Measurements from ENCODE around the gene GPR160. TPM values are rescaled to one million over a fixed set of nuclear protein-coding genes. Genes with fewer than 3 reads are reported as not detected.

GPR160 gene
- total and polyA plus RNA-seq, 10 of the 15 experiments (the other 5 are each of a cell fraction or from before 2014, with no cell fraction given): 1.2 to 57.7 (median 30.9) TPM

- TF ChIP-seq PRDM15 (CRISPR knock-in tag; IDR thresholded peaks at IDR 0.05): no peak
- no peak for TF ChIP-seq NR2C1 (IDR thresholded peaks at IDR 0.05)
- no peak for TF ChIP-seq LARP7 (IDR thresholded peaks at IDR 0.05)
- no peak for TF ChIP-seq ZNF384 (IDR thresholded peaks at IDR 0.05; ENCODE audit: borderline replicate concordance, low read depth, low read length)
- TF ChIP-seq ELK1 (IDR thresholded peaks at IDR 0.05; ENCODE audit: low read depth, low read length): no peak
- no peak; the same call in 1 of the 2 replicates for TF ChIP-seq PML (IDR thresholded peaks at IDR 0.05; ENCODE audit: low read length)
- no peak for TF ChIP-seq WRNIP1 (IDR thresholded peaks at IDR 0.05; ENCODE audit: borderline replicate concordance, low read depth, low read length)
- no peak for TF ChIP-seq JUND (IDR thresholded peaks at IDR 0.05; ENCODE audit: low read depth, low read length)
- TF ChIP-seq RCOR1 (conservative IDR thresholded peaks at IDR 0.05; ENCODE audit: low read depth, low read length): no peak
- no peak for TF ChIP-seq RFX5 (IDR thresholded peaks at IDR 0.05; ENCODE audit: low read depth, low read length)
- TF ChIP-seq TAF1 (IDR thresholded peaks at IDR 0.05; ENCODE audit: borderline replicate concordance, low read depth, low read length): no peak
- TF ChIP-seq POLR2A (IDR thresholded peaks at IDR 0.05; ENCODE audit: low read depth, low read length): peak; percentile 24; the same call in 1 of the 2 replicates
- TF ChIP-seq NFXL1 (IDR thresholded peaks at IDR 0.05; ENCODE audit: borderline replicate concordance): no peak
- peak; percentile 19; the same call in 1 of the 2 replicates for TF ChIP-seq ATF7 (IDR thresholded peaks at IDR 0.05; ENCODE audit: low read depth)
- TF ChIP-seq IRF5 (IDR thresholded peaks at IDR 0.05; ENCODE audit: borderline replicate concordance): no peak
- peak; percentile 89 for TF ChIP-seq NFIC (IDR thresholded peaks at IDR 0.05; ENCODE audit: low read depth, low read length)
- TF ChIP-seq YY1 (IDR thresholded peaks at IDR 0.05; ENCODE audit: low read depth, low read length): no peak; the same call in none of the 2 replicates
- no peak for TF ChIP-seq ZNF217 (IDR thresholded peaks at IDR 0.05)
- 0 out of 2 replicates have a peak, but pooled peaks have one; percentile 54 for TF ChIP-seq TCF7 (IDR thresholded peaks at IDR 0.05; ENCODE audit: borderline replicate concordance)
- TF ChIP-seq ETV6 (conservative IDR thresholded peaks at IDR 0.05 in 1 of 2, IDR thresholded peaks at IDR 0.05 in 1 of 2; ENCODE audit: borderline replicate concordance in 1 of 2, low read depth in 1 of 2): peak in 1 of 2 experiments; percentile 45; a peak in 1 of 4 replicates
- no peak for TF ChIP-seq SIN3A (IDR thresholded peaks at IDR 0.05; ENCODE audit: low read depth, low read length)
- peak; percentile 60 for TF ChIP-seq POLR2AphosphoS5 (IDR thresholded peaks at IDR 0.05; ENCODE audit: low read length)
- TF ChIP-seq PBX3 (IDR thresholded peaks at IDR 0.05; ENCODE audit: insufficient replicate concordance, low read depth, low read length): peak; percentile 29
- no peak for TF ChIP-seq PKNOX1 (IDR thresholded peaks at IDR 0.05)
- TF ChIP-seq NR2F1 (conservative IDR thresholded peaks at IDR 0.05): peak; percentile 87
Observed at GRCh38 chr3:170055209-170055608, 17.4 kb downstream of the GPR160 start (continued).
